HuH-7.5 (cell line): ENCODE results near the gene MUC6.

Source experiments
- DNase-seq: peaks from one replicate; pipeline ENCODE4 v3.0.0; 2011; ENCODE audit warnings: low spot score

Gene MUC6

GRCh38 chr11:1052133-1053011 lies 15.9 kb upstream of the MUC6 start:
- DNase-seq: no peak

GRCh38 chr11:1051356-1052132 lies 15.0 kb upstream of the MUC6 start:
- no peak for DNase-seq

GRCh38 chr11:1050581-1051355 lies 14.2 kb upstream of the MUC6 start:
- DNase-seq: peak; percentile 91

GRCh38 chr11:1049911-1050580 lies 13.5 kb upstream of the MUC6 start:
- no peak for DNase-seq

GRCh38 chr11:1049431-1049891 lies 12.9 kb upstream of the MUC6 start:
- no peak for DNase-seq

GRCh38 chr11:1049071-1049405 lies 12.5 kb upstream of the MUC6 start:
- no peak for DNase-seq

- no peak for DNase-seq
Measured at GRCh38 chr11:1048375-1049070, 12.0 kb upstream of the MUC6 start.

GRCh38 chr11:1047595-1048156 lies 11.2 kb upstream of the MUC6 start:
- DNase-seq: no peak

- DNase-seq: no peak
Measured at GRCh38 chr11:1044160-1044559, 7.6 kb upstream of the MUC6 start.

GRCh38 chr11:1043563-1044096 lies 7.1 kb upstream of the MUC6 start:
- DNase-seq: no peak

GRCh38 chr11:1042626-1043562 lies 6.4 kb upstream of the MUC6 start:
- DNase-seq: no peak

GRCh38 chr11:1041936-1042608 lies 5.6 kb upstream of the MUC6 start:
- peak; percentile 94 for DNase-seq

- no peak for DNase-seq
Measured at GRCh38 chr11:1041471-1041870, 5.0 kb upstream of the MUC6 start.

- DNase-seq: no peak
Measured at GRCh38 chr11:1041149-1041467, 4.6 kb upstream of the MUC6 start.

- DNase-seq: no peak
Measured at GRCh38 chr11:1040428-1041148, 4.1 kb upstream of the MUC6 start.

GRCh38 chr11:1039481-1040427 lies 3.2 kb upstream of the MUC6 start:
- DNase-seq: no peak

- DNase-seq: no peak
Measured at GRCh38 chr11:1038921-1039320, 2.4 kb upstream of the MUC6 start.
